Fibroblast of skin of left quadriceps (primary cell): ENCODE measurements around the gene AKR7A2.
"Not testable (repeated sequence)": the region's sequence is repeated elsewhere in the genome, so short reads cannot be mapped to it uniquely, and the experiment has no call there.

Experiments
- DNase-seq, 2 experiments: peaks; one replicate each; pipeline ENCODE4 v3.0.0-alpha.2; 2013; ENCODE audit warnings: low read depth in 2 of 2

Gene AKR7A2

GRCh38 chr1:19306941-19307340 lies 5.0 kb downstream of the AKR7A2 start:
- DNase-seq, result no peak

GRCh38 chr1:19305880-19306279 lies 6.1 kb downstream of the AKR7A2 start:
- no peak for DNase-seq

GRCh38 chr1:19304081-19304480 lies 7.9 kb downstream of the AKR7A2 start:
- DNase-seq, result not testable (repeated sequence)

- no peak for DNase-seq
Observed at GRCh38 chr1:19300211-19300610, 11.7 kb downstream of the AKR7A2 start.

- no peak for DNase-seq
Observed at GRCh38 chr1:19294638-19295037, 17.3 kb downstream of the AKR7A2 start.

GRCh38 chr1:19289244-19289643 lies 22.7 kb downstream of the AKR7A2 start:
- no peak for DNase-seq

- DNase-seq, result not testable (repeated sequence)
Observed at GRCh38 chr1:19288324-19289241, 23.4 kb downstream of the AKR7A2 start, which contains the start of gene AKR7A3. AKR7A3 (minus strand) TSS chr1:19288770; CDS start chr1:19288709, 61 bp downstream.

- DNase-seq, result no peak
Observed at GRCh38 chr1:19287436-19288185, 24.3 kb downstream of the AKR7A2 start.

- not testable (repeated sequence) for DNase-seq
Observed at GRCh38 chr1:19285807-19286206, 26.1 kb downstream of the AKR7A2 start.

- not testable (repeated sequence) for DNase-seq
Observed at GRCh38 chr1:19285366-19285765, 26.6 kb downstream of the AKR7A2 start.

GRCh38 chr1:19284881-19285280 lies 27.1 kb downstream of the AKR7A2 start:
- no peak for DNase-seq

GRCh38 chr1:19283891-19284290 lies 28.1 kb downstream of the AKR7A2 start:
- DNase-seq, result no peak

GRCh38 chr1:19274636-19275035 lies 37.3 kb downstream of the AKR7A2 start:
- no peak for DNase-seq

GRCh38 chr1:19273844-19274531 lies 38.0 kb downstream of the AKR7A2 start:
- DNase-seq, result not testable (repeated sequence)

- no peak for DNase-seq
Observed at GRCh38 chr1:19273106-19273843, 38.7 kb downstream of the AKR7A2 start.

GRCh38 chr1:19272064-19272463 lies 39.9 kb downstream of the AKR7A2 start:
- no peak for DNase-seq

GRCh38 chr1:19270343-19270730 lies 41.6 kb downstream of the AKR7A2 start:
- not testable (repeated sequence) for DNase-seq

- not testable (repeated sequence) for DNase-seq
Observed at GRCh38 chr1:19269427-19270342, 42.3 kb downstream of the AKR7A2 start.

- no peak for DNase-seq
Observed at GRCh38 chr1:19268445-19268844, 43.5 kb downstream of the AKR7A2 start.

- no peak for DNase-seq
Observed at GRCh38 chr1:19262744-19263143, 49.2 kb downstream of the AKR7A2 start.
